COLO668 (cell line): ENCODE results near the gene SIK3.

Experiments
- DNase-seq: peaks from one replicate; lab custom pipeline; 2025; ENCODE audit not compliant: unreplicated experiment; lab: John Stamatoyannopoulos, UW

Gene SIK3

GRCh38 chr11:116901964-116902688 is 196.1 kb downstream of the SIK3 start:
- DNase-seq, result no peak

- no peak for DNase-seq
These were observed 197.0 kb downstream of the SIK3 start for GRCh38 chr11:116901211-116901610.

- DNase-seq, result no peak
These were observed 202.0 kb downstream of the SIK3 start for GRCh38 chr11:116896211-116896610.

GRCh38 chr11:116895048-116895757 is 203.0 kb downstream of the SIK3 start:
- no peak for DNase-seq

GRCh38 chr11:116893906-116894305 is 204.3 kb downstream of the SIK3 start:
- DNase-seq, result no peak

GRCh38 chr11:116893437-116893836 is 204.8 kb downstream of the SIK3 start:
- DNase-seq, result no peak

GRCh38 chr11:116892374-116892773 is 205.9 kb downstream of the SIK3 start:
- no peak for DNase-seq

GRCh38 chr11:116891746-116892145 is 206.5 kb downstream of the SIK3 start:
- no peak for DNase-seq

GRCh38 chr11:116890607-116891006 is 207.6 kb downstream of the SIK3 start:
- no peak for DNase-seq

- no peak for DNase-seq
These were observed 208.0 kb downstream of the SIK3 start for GRCh38 chr11:116890193-116890592.

GRCh38 chr11:116888884-116889549 is 209.2 kb downstream of the SIK3 start:
- no peak for DNase-seq

- DNase-seq, result no peak
These were observed 210.2 kb downstream of the SIK3 start for GRCh38 chr11:116888024-116888423.

GRCh38 chr11:116885951-116886655 is 212.1 kb downstream of the SIK3 start:
- no peak for DNase-seq

GRCh38 chr11:116882386-116882785 is 215.8 kb downstream of the SIK3 start:
- DNase-seq, result no peak

GRCh38 chr11:116881143-116881542 is 217.1 kb downstream of the SIK3 start:
- DNase-seq, result no peak

- peak; percentile 12 for DNase-seq
These were observed 218.2 kb downstream of the SIK3 start for GRCh38 chr11:116879800-116880625.

GRCh38 chr11:116876656-116877055 is 221.6 kb downstream of the SIK3 start:
- DNase-seq, result no peak

GRCh38 chr11:116875194-116875593 is 223.0 kb downstream of the SIK3 start:
- no peak for DNase-seq

- no peak for DNase-seq
These were observed 224.0 kb downstream of the SIK3 start for GRCh38 chr11:116874251-116874650.

- DNase-seq, result no peak
These were observed 224.8 kb downstream of the SIK3 start for GRCh38 chr11:116873381-116873780.

- DNase-seq, result no peak
These were observed 227.0 kb downstream of the SIK3 start for GRCh38 chr11:116871248-116871647.
